Cardiac muscle cell (in vitro differentiated cells and primary cell): ENCODE measurements around the gene PHLDA2. TPM values are rescaled to one million over a fixed set of nuclear protein-coding genes. Genes with fewer than 3 reads are reported as not detected.

Experiments used
- DNase-seq, 2 donors: peaks; one replicate each; pipeline versions ENCODE4 v3.0.0 to v3.0.0-alpha.2; 2010 to 2017; ENCODE audit warnings: low read depth in 1 of 2, low spot score in 1 of 2
- H3K27ac ChIP-seq: fragments of 200-600 bp; sonication (generic); 2 replicates; pipeline ENCODE4 v1.5.1; 2016
- H3K27me3 ChIP-seq: fragments of 200-600 bp; sonication (generic); 2 replicates; pipeline ENCODE4 v1.6.0; 2016; ENCODE audit warnings: control low read depth
- H3K36me3 ChIP-seq: fragments of 200-600 bp; sonication (generic); 2 replicates; pipeline ENCODE4 v1.5.1; 2016; ENCODE audit warnings: control low read depth
- H3K4me1 ChIP-seq: fragments of 200-600 bp; sonication (generic); 2 replicates; pipeline ENCODE4 v1.8.1; 2017; ENCODE audit warnings: low read depth, mild to moderate bottlenecking, mixed run types
- H3K4me3 ChIP-seq: fragments of 200-600 bp; sonication (generic); 2 replicates; pipeline ENCODE4 v1.5.1; 2016; ENCODE audit warnings: mild to moderate bottlenecking
- H3K9me3 ChIP-seq: fragments of 200-600 bp; sonication (generic); 2 replicates; pipeline ENCODE4 v1.5.1; 2017; ENCODE audit warnings: low read depth, mild to moderate bottlenecking, control low read depth
- CTCF ChIP-seq: IDR thresholded peaks from 2 replicates; pipeline ENCODE4 v1.5.1; 2012; ENCODE audit warnings: low read depth, mild to moderate bottlenecking, low read length
- polyA plus RNA-seq: library from polyadenylated mRNA; unstranded; fragments of >200 nt; fragmentation: Nextera tagmentation; extraction: Ambion mirVana; gene quantifications from 2 replicates; pipeline ENCODE4 v1.2.1, GENCODE V29; 2016
- total RNA-seq: library from RNA; depleted of rRNA; stranded (reverse); fragments of >200 nt; gene quantifications from 2 replicates; pipeline ENCODE4 v1.2.3, GENCODE V29; 2016

PHLDA2 gene
- total and polyA plus RNA-seq, 2 experiments from 2014 or later: 0.73 to 1.1 TPM

- no peak overlapping the region for H3K4me3 ChIP-seq
- H3K27ac ChIP-seq: no peak overlapping the region
- H3K36me3 ChIP-seq: no peaks in the 10 kb centered on the region
- H3K9me3 ChIP-seq: no peaks in the 10 kb centered on the region
- peaks cover 7% of the 10 kb centered on the region for H3K4me1 ChIP-seq
- DNase-seq: no peak
- no peak for TF ChIP-seq CTCF
- H3K27me3 ChIP-seq: no peaks in the 10 kb centered on the region
Observed at GRCh38 chr11:2881076-2881980, 47.9 kb downstream of the PHLDA2 start.

GRCh38 chr11:2880646-2881045, 48.6 kb downstream of the PHLDA2 start:
- no peaks in the 10 kb centered on the region for H3K36me3 ChIP-seq
- no peak for DNase-seq
- peaks cover 5% of the 10 kb centered on the region for H3K4me1 ChIP-seq
- no peaks in the 10 kb centered on the region for H3K9me3 ChIP-seq
- no peaks in the 10 kb centered on the region for H3K27me3 ChIP-seq
- no peak overlapping the region for H3K4me3 ChIP-seq
- no peak for TF ChIP-seq CTCF
- no peak overlapping the region for H3K27ac ChIP-seq

- no peak for DNase-seq
- no peaks in the 10 kb centered on the region for H3K27me3 ChIP-seq
- no peak for TF ChIP-seq CTCF
- peaks cover 5% of the 10 kb centered on the region for H3K4me1 ChIP-seq
- no peaks in the 10 kb centered on the region for H3K36me3 ChIP-seq
- H3K9me3 ChIP-seq: no peaks in the 10 kb centered on the region
- H3K4me3 ChIP-seq: no peak overlapping the region
- no peak overlapping the region for H3K27ac ChIP-seq
Observed at GRCh38 chr11:2878782-2879181, 50.4 kb downstream of the PHLDA2 start.

Other genes with a start within 250 kb of the PHLDA2 start
- 3.1 and 8.8 TPM in 2 replicates for gene KCNQ1OT1, start 229.4 kb downstream of the PHLDA2 start, total RNA-seq
- gene KCNQ1OT1, start 229.4 kb downstream of the PHLDA2 start, polyA plus RNA-seq: 2.3 and 3.1 TPM in 2 replicates
- gene CDKN1C, start 43.6 kb downstream of the PHLDA2 start, total RNA-seq: 108 and 127 TPM in 2 replicates
- gene CDKN1C, start 43.6 kb downstream of the PHLDA2 start, polyA plus RNA-seq: 64.6 and 96.7 TPM in 2 replicates
- 132 and 150 TPM in 2 replicates for gene NAP1L4, start 62.9 kb upstream of the PHLDA2 start, total RNA-seq
- 250 and 254 TPM in 2 replicates for gene NAP1L4, start 62.9 kb upstream of the PHLDA2 start, polyA plus RNA-seq
- 18.5 and 21.5 TPM in 2 replicates for gene CARS1, start 128.0 kb upstream of the PHLDA2 start, total RNA-seq
- 18.7 and 24.2 TPM in 2 replicates for gene CARS1, start 128.0 kb upstream of the PHLDA2 start, polyA plus RNA-seq
- 29.4 and 33.9 TPM in 2 replicates for gene OSBPL5, start 235.9 kb upstream of the PHLDA2 start, total RNA-seq
- 19.3 and 20.9 TPM in 2 replicates for gene OSBPL5, start 235.9 kb upstream of the PHLDA2 start, polyA plus RNA-seq